HG02973 (cell line): Measurements from ENCODE around the gene PCDHB12.

Experiments used
- ATAC-seq: cut with Tn5 transposase; IDR thresholded peaks from one replicate; pipeline ENCODE4 v1.9.1; 2021; ENCODE audit warnings: moderate library complexity; ENCODE audit not compliant: unreplicated experiment

PCDHB12 gene

GRCh38 chr5:141260458-141261237 lies 52.1 kb downstream of the PCDHB12 start:
- no peak for ATAC-seq

GRCh38 chr5:141261238-141261546 lies 52.7 kb downstream of the PCDHB12 start:
- no peak for ATAC-seq
